HUES64 (cell line): ENCODE results near the gene BRD3OS.
A peak's percentile ranks its signal among the peaks of the same experiment; 100 is the strongest.

ENCODE experiments used
- H3K27ac ChIP-seq: 2 replicates; pipeline ENCODE4 v1.7.0; 2013; ENCODE audit warnings: low read depth, low read length, inconsistent platforms
- H3K27me3 ChIP-seq: 2 replicates; pipeline ENCODE4 v1.6.1; 2013; ENCODE audit warnings: mild to moderate bottlenecking, low read length; ENCODE audit not compliant: insufficient read depth
- H3K36me3 ChIP-seq: 2 replicates; pipeline ENCODE4 v1.6.1; 2013; ENCODE audit warnings: mild to moderate bottlenecking, low read length; ENCODE audit not compliant: insufficient read depth
- H3K4me1 ChIP-seq: 2 replicates; pipeline ENCODE4 v1.6.1; 2013; ENCODE audit warnings: mild to moderate bottlenecking, low read length, moderate library complexity; ENCODE audit not compliant: insufficient read depth
- H3K4me3 ChIP-seq: 2 replicates; pipeline ENCODE4 v1.5.1; 2013; ENCODE audit warnings: mild to moderate bottlenecking, low read length, moderate library complexity
- H3K9ac ChIP-seq: 2 replicates; pipeline ENCODE4 v1.6.1; 2013; ENCODE audit warnings: mild to moderate bottlenecking, low read depth, low read length
- H3K9me3 ChIP-seq: 2 replicates; pipeline ENCODE4 v1.6.1; 2013; ENCODE audit warnings: low read depth, low read length; ENCODE audit not compliant: insufficient read depth
- WGBS: fragments of 150-250, 120-280 bp; methylation state at CpG from one replicate; pipeline ENCODE4 v1.1.7; 2013; ENCODE audit warnings: missing lambda C conversion rate; 5-methylcytosine and 5-hydroxymethylcytosine counted together

The BRD3OS gene

DNA sequence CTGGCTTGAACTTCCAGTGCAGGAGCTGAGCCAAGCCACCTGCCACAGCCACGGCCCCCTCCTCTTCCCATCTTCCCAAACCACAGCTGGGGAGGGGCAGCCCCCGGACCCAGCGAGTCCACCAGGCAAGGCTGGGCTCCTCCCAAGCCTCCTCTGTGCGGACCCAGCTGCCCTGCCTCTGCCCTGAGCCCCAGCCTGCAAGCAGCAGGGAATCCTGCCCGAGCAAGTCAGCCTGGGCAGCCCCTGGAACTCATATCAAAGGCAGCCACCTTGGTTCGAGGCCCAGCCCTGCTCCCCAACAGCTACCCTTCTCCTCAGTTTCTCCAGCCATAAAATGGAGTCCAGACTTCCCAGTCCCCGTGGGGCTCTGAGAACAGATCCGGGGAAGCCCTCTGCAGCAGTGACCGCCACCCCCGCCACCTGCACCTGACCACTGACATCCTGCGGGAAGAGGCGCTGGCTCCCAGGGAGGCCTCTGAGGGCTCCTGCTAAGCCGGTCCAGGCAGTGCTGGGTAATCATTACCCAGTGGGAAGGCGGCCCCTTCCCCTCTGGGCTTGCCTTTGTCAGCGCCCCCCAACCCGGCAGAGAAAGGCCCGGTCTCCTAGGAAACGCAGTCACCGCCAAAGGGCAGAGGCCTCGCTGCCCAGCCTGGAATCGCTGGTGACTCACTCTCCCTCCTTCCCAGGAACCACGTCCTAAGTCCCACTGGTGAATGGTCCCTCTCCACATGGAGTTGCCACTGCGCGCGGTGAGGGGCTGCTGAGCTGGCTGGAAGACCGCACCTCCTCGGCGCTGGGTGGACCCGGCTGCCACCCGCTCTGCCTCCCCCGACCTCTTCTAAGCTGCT is 34.7 kb upstream of the BRD3OS start:
- H3K9me3 ChIP-seq: no peaks in the 10 kb centered on the region
- no peaks in the 10 kb centered on the region for H3K36me3 ChIP-seq
- no peak overlapping the region for H3K27ac ChIP-seq
- H3K4me3 ChIP-seq: peak overlapping the region; percentile 94
- 16% methylated on average over 31 of the region's 31 CpGs for WGBS
- no peaks in the 10 kb centered on the region for H3K27me3 ChIP-seq
- H3K4me1 ChIP-seq: peaks cover 5% of the 10 kb centered on the region; the same call in 1 of the 2 replicates
- peak overlapping the region; percentile 87 for H3K9ac ChIP-seq

DNA sequence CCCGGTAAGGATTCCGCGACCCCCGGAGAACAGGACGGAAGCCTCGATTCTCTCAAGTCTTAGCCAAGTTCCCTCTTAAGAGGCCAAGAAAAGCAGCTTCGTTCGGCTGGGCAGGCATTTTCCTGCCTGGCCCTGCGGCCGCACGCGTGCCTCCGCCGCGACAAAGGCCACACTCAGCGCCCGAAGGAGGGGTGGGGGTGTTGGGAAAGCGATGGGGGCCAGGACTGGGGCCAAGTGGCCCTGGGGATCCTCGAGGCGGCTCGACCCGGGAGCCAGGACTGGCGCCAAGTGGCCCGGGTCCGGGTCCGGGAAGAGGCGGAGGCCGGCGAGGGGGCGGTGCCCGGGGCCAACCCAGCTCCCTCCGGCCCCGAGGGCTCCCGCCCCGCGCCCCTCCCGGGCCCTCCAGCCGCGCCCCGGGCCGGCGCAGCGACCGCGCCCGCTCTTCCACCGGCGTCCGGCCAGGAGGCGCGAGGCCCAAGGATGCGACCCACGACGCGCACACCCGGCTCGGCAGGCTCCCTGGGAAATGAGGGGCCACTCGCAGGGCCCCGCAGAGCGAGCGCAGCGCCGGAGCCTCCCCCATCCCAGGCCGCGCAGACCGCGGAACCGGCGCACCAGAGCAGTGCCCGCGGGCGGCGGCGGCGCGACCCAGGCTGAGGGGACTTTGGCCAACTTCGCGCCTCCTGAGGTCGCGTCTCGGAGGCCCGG is 33.9 kb upstream of the BRD3OS start:
- peak overlapping the region; percentile 94 for H3K4me3 ChIP-seq
- peak overlapping the region; percentile 87 for H3K9ac ChIP-seq
- no peaks in the 10 kb centered on the region for H3K27me3 ChIP-seq
- H3K27ac ChIP-seq: no peak overlapping the region
- H3K9me3 ChIP-seq: no peaks in the 10 kb centered on the region
- peaks cover 5% of the 10 kb centered on the region; the same call in 1 of the 2 replicates for H3K4me1 ChIP-seq
- under 1% methylated on average over 82 of the region's 82 CpGs for WGBS
- no peaks in the 10 kb centered on the region for H3K36me3 ChIP-seq

DNA sequence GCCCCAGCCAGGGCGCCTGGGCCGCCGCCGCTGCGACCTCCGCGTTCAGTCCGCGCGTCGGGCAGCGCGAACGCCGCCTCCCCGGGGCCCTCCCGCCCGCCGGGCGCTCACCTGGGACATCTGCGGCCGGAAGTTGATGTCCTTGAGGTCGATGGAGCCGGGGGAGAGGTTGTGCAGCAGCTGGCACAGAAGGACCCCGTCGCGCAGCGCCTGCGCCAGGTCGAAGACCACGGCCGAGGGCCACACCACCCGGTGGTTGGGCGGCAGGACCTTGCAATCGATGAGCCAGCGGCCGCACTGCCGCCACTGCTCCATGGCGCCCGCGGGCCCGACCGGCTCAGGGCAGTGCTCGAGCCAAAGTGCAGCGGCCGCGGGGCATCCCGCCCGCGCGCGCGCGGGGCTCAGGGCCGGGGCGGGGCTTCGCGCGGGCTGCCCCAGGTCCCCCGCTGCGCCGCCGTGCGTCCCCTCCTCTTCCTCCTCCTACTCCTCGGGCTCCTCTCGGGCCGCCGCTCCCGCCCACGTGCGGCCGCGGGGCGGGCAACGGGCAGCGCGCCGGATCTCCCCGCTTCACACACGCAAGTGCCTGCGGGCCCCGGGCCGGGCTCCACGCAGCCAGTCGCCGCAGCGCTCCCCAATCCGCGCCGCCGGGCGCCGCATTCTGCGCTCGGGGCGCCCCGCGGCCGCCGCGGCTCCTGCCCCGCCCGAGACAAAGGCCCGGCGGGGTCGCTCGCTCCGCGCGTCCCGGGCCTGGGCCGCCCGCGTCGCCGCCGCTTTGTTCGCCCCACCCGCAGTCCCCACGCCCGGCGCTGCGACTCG is 33.1 kb upstream of the BRD3OS start, which contains the start of gene VAV2:
TSS of gene VAV2 (minus strand) at position 361 of the 816 bp plus-strand sequence. CDS start at position 315, 46 bp downstream.
- peak within 1 kb of the TSS; percentile 87 for H3K9ac ChIP-seq
- H3K9me3 ChIP-seq: no peaks in the 10 kb centered on the region
- H3K27ac ChIP-seq: peak within 1 kb of the TSS; percentile 60; the same call in 1 of the 2 replicates
- no peaks in the 10 kb centered on the region for H3K36me3 ChIP-seq
- peaks cover 5% of the 10 kb centered on the region; the same call in 1 of the 2 replicates for H3K4me1 ChIP-seq
- H3K4me3 ChIP-seq: peak within 1 kb of the TSS; percentile 94
- WGBS: under 1% methylated on average over 124 of the region's 124 CpGs
- H3K27me3 ChIP-seq: no peaks in the 10 kb centered on the region

DNA sequence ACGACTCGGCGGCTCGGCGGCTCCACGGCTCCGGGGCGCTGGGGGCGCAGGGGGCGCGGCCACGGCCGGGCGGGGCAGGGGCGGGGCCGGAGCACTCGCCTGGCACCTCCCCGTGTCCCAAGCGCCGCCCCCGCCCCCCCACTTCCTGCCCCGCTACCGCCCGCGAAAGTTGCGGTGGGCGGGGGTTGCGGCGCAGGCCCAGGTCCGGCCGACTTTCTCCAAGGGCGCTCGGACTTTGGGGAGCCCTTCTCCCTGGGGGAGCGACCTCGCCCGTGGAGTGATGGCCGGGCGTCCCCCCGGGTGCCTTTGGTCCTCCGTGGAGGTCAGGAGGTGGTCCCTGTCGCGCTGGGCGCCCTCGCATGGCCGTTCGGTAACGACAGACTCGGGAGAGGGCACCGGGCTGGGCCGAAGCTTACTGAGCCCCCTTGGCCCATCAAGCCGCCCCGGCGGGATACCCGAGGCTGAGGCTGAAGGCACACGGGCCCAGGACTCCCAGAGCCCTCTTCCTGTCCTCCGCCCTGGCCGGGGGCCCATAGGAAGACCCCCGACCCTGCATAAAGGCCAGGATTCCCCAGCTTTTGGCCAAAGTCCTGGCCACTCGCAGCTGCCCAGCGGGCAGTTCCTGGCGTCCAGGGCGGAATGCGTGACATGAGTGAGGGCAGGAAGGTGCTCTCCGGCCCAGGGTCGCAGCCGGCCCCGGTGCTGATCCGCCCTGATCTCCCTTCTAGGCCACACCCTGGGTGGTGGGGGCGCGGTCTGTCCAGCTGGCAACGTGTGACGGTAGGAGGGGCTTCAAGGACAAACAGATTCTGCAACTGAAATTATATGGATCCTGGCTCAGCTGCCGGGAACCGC is 32.3 kb upstream of the BRD3OS start:
- peak overlapping the region; percentile 87 for H3K9ac ChIP-seq
- H3K36me3 ChIP-seq: no peaks in the 10 kb centered on the region
- WGBS: under 1% methylated on average over 74 of the region's 74 CpGs
- peak overlapping the region; percentile 94 for H3K4me3 ChIP-seq
- H3K27me3 ChIP-seq: no peaks in the 10 kb centered on the region
- peaks cover 5% of the 10 kb centered on the region; the same call in 1 of the 2 replicates for H3K4me1 ChIP-seq
- H3K27ac ChIP-seq: peak overlapping the region; percentile 60; the same call in 1 of the 2 replicates
- H3K9me3 ChIP-seq: no peaks in the 10 kb centered on the region

DNA sequence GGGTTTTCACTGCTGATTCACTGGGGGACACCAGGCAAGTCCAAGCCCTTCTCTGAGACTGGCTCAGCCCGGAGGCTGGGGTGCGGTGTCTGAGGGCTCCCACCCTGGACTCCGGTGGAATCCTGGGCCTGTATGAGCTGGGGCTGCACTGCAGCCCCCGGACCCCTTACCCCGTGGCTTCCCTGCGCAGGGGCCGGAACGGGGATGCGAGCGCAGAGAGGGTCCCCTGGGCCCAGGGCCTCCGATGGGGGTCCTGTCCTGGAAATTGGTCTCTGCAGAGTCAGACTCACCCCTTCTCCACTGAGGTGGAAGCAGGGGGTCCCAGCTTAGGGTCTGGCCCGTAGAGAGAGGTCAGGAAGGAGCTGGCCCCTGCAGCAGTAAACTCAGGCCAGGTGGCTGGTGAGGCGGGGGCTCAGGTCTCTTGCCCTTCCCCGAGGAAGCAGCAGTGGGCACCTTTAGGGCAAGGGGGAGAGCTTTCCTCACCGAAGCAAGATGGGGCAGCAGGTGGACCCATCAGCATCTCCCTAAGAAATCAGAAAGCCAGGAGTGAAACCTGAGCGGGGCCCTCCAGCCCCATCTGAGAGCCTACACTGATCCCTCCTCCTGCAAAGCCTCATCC is 31.5 kb upstream of the BRD3OS start:
- Histone ChIP-seq H3K4me3 (peak overlapping the region; percentile 94), H3K36me3 (no peaks in the 10 kb centered on the region), H3K27ac (no peak overlapping the region), H3K9me3 (no peaks in the 10 kb centered on the region), H3K27me3 (no peaks in the 10 kb centered on the region), H3K4me1 (peaks cover 5% of the 10 kb centered on the region; the same call in 1 of the 2 replicates), H3K9ac (no peak overlapping the region)
- 77% methylated on average over 16 of the region's 16 CpGs for WGBS

DNA sequence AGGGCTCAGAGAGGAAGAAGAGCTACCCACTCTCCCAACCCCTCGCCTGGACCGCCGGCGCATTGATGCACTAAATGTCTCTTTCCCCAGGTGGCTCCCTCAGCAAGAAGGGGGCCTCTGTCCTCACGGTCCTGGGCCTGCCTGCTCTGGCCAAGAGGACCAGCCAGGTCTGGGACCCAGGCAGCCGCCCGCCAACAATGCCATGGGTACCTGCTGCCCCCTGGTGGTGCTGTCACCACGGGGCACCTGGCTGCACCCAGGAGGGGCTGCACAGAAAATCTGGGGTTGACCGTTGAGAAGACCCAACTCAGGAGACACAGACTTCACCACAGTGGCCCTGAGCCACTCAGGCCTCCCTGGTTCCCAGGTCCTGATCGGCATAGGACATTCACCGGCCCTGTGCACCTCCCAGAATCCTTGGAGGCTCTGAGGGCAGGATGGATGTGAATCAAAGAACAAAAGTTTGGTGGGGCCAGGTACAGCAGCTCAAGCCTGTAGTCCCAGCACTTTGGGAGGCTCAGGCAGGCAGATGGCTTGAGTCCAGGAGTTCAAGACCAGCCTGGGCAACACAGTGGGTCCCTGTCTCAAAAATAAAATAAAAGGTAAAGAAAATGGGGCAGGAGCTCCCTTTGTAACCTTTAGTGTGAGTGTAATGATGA is 30.8 kb upstream of the BRD3OS start:
- Histone ChIP-seq H3K9ac (no peak overlapping the region), H3K4me3 (no peak overlapping the region), H3K27ac (no peak overlapping the region), H3K36me3 (no peaks in the 10 kb centered on the region), H3K9me3 (no peaks in the 10 kb centered on the region), H3K4me1 (peaks cover 5% of the 10 kb centered on the region; the same call in 1 of the 2 replicates), H3K27me3 (no peaks in the 10 kb centered on the region)
- WGBS: 15% methylated on average over 11 of the region's 11 CpGs

DNA sequence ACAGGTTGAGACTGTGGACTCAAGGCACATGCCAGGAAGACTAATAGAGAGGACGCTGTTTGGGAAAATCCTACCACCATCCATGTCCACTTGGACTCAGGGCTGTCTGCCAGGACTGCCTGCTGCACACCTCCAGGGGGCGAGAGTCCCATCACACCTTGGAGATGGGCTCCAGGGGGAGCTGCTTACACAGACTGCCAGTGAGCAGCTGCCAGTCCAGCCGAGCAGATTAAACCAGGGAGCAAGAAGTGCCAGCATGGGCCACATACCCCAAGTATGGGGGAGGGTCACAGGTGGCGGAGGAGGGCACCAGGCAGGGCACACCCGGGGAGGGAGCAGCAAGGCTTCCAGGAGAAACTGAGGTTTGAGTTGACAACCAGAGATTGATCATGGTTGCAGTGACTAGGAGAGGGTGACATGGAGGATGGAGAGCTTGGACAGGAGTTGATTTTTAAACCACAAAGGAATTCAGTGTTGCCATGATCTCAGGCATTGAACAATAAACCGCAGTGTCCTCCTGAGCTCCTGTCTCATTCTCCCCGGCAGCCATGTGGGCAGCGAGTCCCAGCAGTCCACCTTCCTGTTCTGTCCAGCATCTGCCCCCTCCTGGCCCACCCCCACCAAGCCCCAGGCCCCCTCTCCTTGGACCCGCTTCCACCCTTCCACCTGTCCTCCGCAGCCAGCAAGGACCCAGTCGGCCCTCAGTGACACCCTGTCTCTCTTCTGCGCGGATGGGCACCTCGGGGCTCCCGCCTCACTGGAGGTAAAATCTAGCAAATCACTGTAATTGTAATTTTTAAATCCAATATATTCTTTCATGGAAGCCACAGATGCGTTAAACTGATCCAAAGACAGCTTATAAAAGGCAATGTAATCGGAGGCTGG is 30.0 kb upstream of the BRD3OS start:
- Histone ChIP-seq H3K9ac (no peak overlapping the region), H3K27ac (no peak overlapping the region), H3K36me3 (no peaks in the 10 kb centered on the region), H3K4me3 (no peak overlapping the region), H3K9me3 (no peaks in the 10 kb centered on the region), H3K4me1 (peaks cover 5% of the 10 kb centered on the region; the same call in 1 of the 2 replicates), H3K27me3 (no peaks in the 10 kb centered on the region)
- 90% methylated on average over 17 of the region's 17 CpGs for WGBS

DNA sequence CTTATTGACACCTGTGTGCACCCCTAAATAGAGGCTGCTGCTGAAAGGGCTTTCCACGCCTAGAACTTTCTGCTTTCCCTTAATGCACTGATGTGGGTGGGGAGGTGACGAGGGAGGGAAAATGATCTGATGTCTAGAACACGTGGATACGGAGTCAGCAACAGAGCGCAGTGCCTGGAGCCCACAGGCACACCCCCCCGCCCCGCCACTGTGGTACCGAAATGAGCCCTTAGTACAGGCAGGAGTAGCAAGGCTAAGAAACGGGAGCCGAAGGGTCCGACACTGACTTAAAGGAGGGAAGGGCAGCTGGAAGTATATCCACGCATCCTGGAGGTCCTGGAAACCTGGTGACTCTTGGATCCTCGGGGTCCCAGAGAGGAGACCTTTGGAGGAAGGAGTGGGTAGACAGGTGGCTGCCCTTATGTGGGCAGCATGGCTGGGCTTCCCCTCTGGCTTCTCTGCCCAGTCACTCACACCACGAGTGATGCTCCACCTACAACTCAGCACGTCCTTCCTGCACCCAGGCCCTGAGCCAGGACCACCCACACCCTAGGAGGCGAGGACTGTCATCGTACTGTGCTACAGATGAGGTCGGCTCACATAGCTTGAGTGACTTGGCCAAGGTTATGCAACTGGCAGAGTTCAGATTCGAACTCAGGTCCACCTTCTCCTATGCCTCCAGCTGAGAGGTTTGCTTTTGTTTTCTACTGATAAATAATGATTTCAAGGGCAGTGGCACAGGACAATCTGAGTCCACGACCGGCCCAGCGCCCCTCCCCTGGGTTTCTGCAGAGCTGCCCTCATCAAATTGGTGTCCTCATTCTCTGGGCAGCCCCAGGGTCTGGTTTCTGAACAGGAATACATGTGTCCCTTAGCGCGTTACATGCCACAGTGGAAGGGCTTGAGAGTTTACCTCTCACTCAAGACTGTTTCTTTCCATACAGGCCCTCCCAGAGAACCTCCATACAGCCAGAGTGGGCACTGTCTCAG is 28.5 kb upstream of the BRD3OS start:
- Histone ChIP-seq H3K27ac (no peak overlapping the region), H3K4me1 (peaks cover 5% of the 10 kb centered on the region; the same call in 1 of the 2 replicates), H3K27me3 (no peaks in the 10 kb centered on the region), H3K36me3 (no peaks in the 10 kb centered on the region), H3K9ac (no peak overlapping the region), H3K9me3 (no peaks in the 10 kb centered on the region), H3K4me3 (no peak overlapping the region)
- 78% methylated on average over 24 of the region's 24 CpGs for WGBS
